SH-SY5Y (cell line): ENCODE results near the gene SLC30A5.

Source experiments
- GATA2 ChIP-seq: IDR thresholded peaks from 2 replicates; pipeline ENCODE4 v1.6.1; 2011; ENCODE audit warnings: mild to moderate bottlenecking, low read depth, low read length
- GATA3 ChIP-seq: IDR thresholded peaks from 2 replicates; pipeline ENCODE4 v1.6.1; 2011; ENCODE audit warnings: low read depth, mild to moderate bottlenecking, low read length, moderate library complexity

Gene SLC30A5

GRCh38 chr5:69086206-69086605, 7.6 kb upstream of the SLC30A5 start:
- TF ChIP-seq GATA3, result no peak
- TF ChIP-seq GATA2, result no peak

- TF ChIP-seq GATA3 (no peak), GATA2 (no peak)
Observed at GRCh38 chr5:69090158-69090557, 3.7 kb upstream of the SLC30A5 start.

GRCh38 chr5:69091771-69092170, 2.0 kb upstream of the SLC30A5 start:
- TF ChIP-seq GATA2 (no peak), GATA3 (no peak)

GRCh38 chr5:69092969-69093368, 845 bp upstream of the SLC30A5 start:
- no peak for TF ChIP-seq GATA3
- TF ChIP-seq GATA2, result no peak

GRCh38 chr5:69099302-69099701, 5.5 kb downstream of the SLC30A5 start:
- TF ChIP-seq GATA2 (no peak), GATA3 (no peak)

GRCh38 chr5:69103521-69103920, 9.7 kb downstream of the SLC30A5 start:
- TF ChIP-seq GATA3 (no peak), GATA2 (no peak)

GRCh38 chr5:69105996-69106906, 12.4 kb downstream of the SLC30A5 start:
- TF ChIP-seq GATA2 (no peak), GATA3 (no peak)

- TF ChIP-seq GATA2, result no peak
- no peak for TF ChIP-seq GATA3
Observed at GRCh38 chr5:69113851-69114250, 20.0 kb downstream of the SLC30A5 start.

- TF ChIP-seq GATA2, result no peak
- no peak for TF ChIP-seq GATA3
Observed at GRCh38 chr5:69115526-69115925, 21.7 kb downstream of the SLC30A5 start.

GRCh38 chr5:69129413-69129812, 35.6 kb downstream of the SLC30A5 start:
- TF ChIP-seq GATA2, result no peak
- no peak for TF ChIP-seq GATA3

GRCh38 chr5:69130241-69130640, 36.4 kb downstream of the SLC30A5 start:
- TF ChIP-seq GATA3 (no peak), GATA2 (no peak)

- TF ChIP-seq GATA2 (no peak), GATA3 (no peak)
Observed at GRCh38 chr5:69131304-69131703, 37.5 kb downstream of the SLC30A5 start.

GRCh38 chr5:69134126-69134525, 40.3 kb downstream of the SLC30A5 start:
- TF ChIP-seq GATA3 (no peak), GATA2 (no peak)

- TF ChIP-seq GATA3 (no peak), GATA2 (no peak)
Observed at GRCh38 chr5:69136293-69136692, 42.5 kb downstream of the SLC30A5 start.

- TF ChIP-seq GATA2 (no peak), GATA3 (no peak)
Observed at GRCh38 chr5:69137807-69138206, 44.0 kb downstream of the SLC30A5 start.
